ENCODE data around the gene ESPL1.

DNA sequence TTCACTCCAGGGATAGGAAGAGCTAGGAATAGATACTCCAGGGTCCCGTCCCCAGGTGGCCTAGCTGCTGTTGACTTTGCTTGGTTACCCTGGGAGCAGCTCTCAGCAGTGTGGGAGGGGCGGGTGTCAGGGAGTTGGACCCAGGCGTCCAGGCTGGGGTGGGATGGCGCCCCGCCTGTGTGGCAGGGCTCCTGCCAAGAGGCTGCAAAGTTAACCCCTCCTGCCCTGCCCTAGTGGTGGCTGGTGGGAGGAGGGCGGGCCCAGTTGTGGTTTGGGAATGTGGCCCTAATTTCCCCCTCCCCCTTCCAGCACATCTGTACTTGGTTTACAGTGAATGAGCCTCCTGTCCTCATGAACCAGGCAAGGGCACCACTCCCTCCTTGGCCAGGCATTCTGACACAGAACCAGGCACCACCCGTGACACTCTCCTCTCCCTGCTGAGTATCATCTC is 34.4 kb upstream of the ESPL1 start:
- TF ChIP-seq, protein P1, sequence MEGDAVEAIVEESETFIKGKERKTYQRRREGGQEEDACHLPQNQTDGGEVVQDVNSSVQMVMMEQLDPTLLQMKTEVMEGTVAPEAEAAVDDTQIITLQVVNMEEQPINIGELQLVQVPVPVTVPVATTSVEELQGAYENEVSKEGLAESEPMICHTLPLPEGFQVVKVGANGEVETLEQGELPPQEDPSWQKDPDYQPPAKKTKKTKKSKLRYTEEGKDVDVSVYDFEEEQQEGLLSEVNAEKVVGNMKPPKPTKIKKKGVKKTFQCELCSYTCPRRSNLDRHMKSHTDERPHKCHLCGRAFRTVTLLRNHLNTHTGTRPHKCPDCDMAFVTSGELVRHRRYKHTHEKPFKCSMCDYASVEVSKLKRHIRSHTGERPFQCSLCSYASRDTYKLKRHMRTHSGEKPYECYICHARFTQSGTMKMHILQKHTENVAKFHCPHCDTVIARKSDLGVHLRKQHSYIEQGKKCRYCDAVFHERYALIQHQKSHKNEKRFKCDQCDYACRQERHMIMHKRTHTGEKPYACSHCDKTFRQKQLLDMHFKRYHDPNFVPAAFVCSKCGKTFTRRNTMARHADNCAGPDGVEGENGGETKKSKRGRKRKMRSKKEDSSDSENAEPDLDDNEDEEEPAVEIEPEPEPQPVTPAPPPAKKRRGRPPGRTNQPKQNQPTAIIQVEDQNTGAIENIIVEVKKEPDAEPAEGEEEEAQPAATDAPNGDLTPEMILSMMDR (IDR thresholded peaks at IDR 0.05): no peak
- TF ChIP-seq POLR2A (IDR thresholded peaks at IDR 0.05): no peak
